Uterus (tissue), 4 donors: ENCODE measurements around the gene CAB39. TPM values are rescaled to one million over a fixed set of nuclear protein-coding genes. Genes with fewer than 3 reads are reported as not detected.

ENCODE experiments used
- DNase-seq, 2 donors: peaks; one replicate each; pipeline ENCODE4 v3.0.0-alpha.2; 2019 to 2020
- H3K27ac ChIP-seq, 2 donors: fragments of 200-600 bp; sonication (generic); 1 replicate in 1 of 2; 2 replicates in 1 of 2; pipeline ENCODE4 v1.5.1; 2016 to 2018
- H3K27me3 ChIP-seq, 2 donors: fragments of 200-600 bp; sonication (generic); one replicate each; pipeline ENCODE4 v1.5.1; 2018 to 2019; ENCODE audit warnings: control low read depth in 1 of 2
- H3K36me3 ChIP-seq, 2 donors: fragments of 200-600 bp; sonication (generic); one replicate each; pipeline ENCODE4 v1.5.1; 2019; ENCODE audit warnings: control low read depth in 1 of 2
- H3K4me1 ChIP-seq, 2 donors: fragments of 200-600 bp; sonication (generic); one replicate each; pipeline ENCODE4 v1.5.1; 2018 to 2019; ENCODE audit warnings: control low read depth in 1 of 2
- H3K4me3 ChIP-seq, 2 donors: fragments of 200-600 bp; sonication (generic); 1 replicate in 1 of 2; 2 replicates in 1 of 2; pipeline ENCODE4 v1.5.1; 2018 to 2019; ENCODE audit warnings: mild to moderate bottlenecking in 1 of 2
- H3K9me3 ChIP-seq, 2 donors: fragments of 200-600 bp; sonication (generic); one replicate each; pipeline ENCODE4 v1.5.1; 2019; ENCODE audit warnings: control low read depth in 1 of 2
- CTCF ChIP-seq, 4 experiments: fragments of 200-600 bp in 2 of 4; fragments of 450-650 bp in 2 of 4; sonication (generic) in 2 of 4; IDR thresholded peaks; one replicate each; pipeline ENCODE4 v1.5.1; 2016 to 2019; ENCODE audit warnings: antibody characterized with exemption in 4 of 4, mild to moderate bottlenecking in 2 of 4, moderate library complexity in 1 of 4
- POLR2A ChIP-seq, 2 donors: fragments of 450-650 bp; IDR thresholded peaks; one replicate each; pipeline ENCODE4 v1.6.1; 2016; ENCODE audit warnings: antibody characterized with exemption in 2 of 2, mild to moderate bottlenecking in 1 of 2, moderate library complexity in 1 of 2
- intact Hi-C: fragments of 100-400 bp; cut with DNase I; formaldehyde crosslinking; loops from one replicate; pipeline ENCODE4 v1.15.1; 2023; ENCODE audit warnings: low total_unique reads
- total RNA-seq, 4 donors: library from RNA; depleted of rRNA in 3 of 4; stranded (reverse); fragments of >200 nt in 3 of 4; gene quantifications; one replicate each; pipeline versions ENCODE4 v1.1.0 to v1.2.4, GENCODE V29; 2014 to 2023
- donor health status: DM: yes; HTN: yes; CAD: no.

CAB39 gene
- total RNA-seq, 4 donors from 2014 or later = 33.6 to 121 (median 78.0) TPM

GRCh38 chr2:230865766-230866755, 153.4 kb downstream of the CAB39 start:
- intact Hi-C loops = no loop called here
- H3K4me3 ChIP-seq = peak overlapping the region; percentile 47 to 84
- TF ChIP-seq POLR2A (IDR thresholded peaks at IDR 0.05) (no peak), CTCF (IDR thresholded peaks at IDR 0.05) (no peak)
- H3K36me3 ChIP-seq = no peaks in the 10 kb centered on the region
- no peaks in the 10 kb centered on the region for H3K27me3 ChIP-seq
- H3K4me1 ChIP-seq = peaks cover 0 to 8% of the 10 kb centered on the region in 2 donors
- H3K27ac ChIP-seq = peak overlapping the region; percentile 27 to 41
- no peaks in the 10 kb centered on the region for H3K9me3 ChIP-seq
- DNase-seq = peak; percentile 33 to 36

- Histone ChIP-seq H3K36me3 (no peaks in the 10 kb centered on the region), H3K27ac (peak overlapping the region; percentile 9 to 41), H3K9me3 (no peaks in the 10 kb centered on the region), H3K4me3 (no peak overlapping the region), H3K4me1 (peaks cover 0 to 10% of the 10 kb centered on the region in 2 donors), H3K27me3 (no peaks in the 10 kb centered on the region)
- no peak for DNase-seq
- intact Hi-C loops = no loop called here
- TF ChIP-seq CTCF (IDR thresholded peaks at IDR 0.05) (no peak), POLR2A (IDR thresholded peaks at IDR 0.05) (no peak)
Measured at GRCh38 chr2:230866756-230867523, 154.3 kb downstream of the CAB39 start.

- H3K4me1 ChIP-seq = peaks cover 0 to 10% of the 10 kb centered on the region in 2 donors
Measured at GRCh38 chr2:230868161-230868946, 155.7 kb downstream of the CAB39 start.

More at GRCh38 chr2:230868161-230868946, 155.7 kb downstream of the CAB39 start:
- intact Hi-C loops = no loop called here
- H3K4me3 ChIP-seq = no peak overlapping the region
- H3K9me3 ChIP-seq = no peaks in the 10 kb centered on the region
- no peaks in the 10 kb centered on the region for H3K36me3 ChIP-seq
- no peaks in the 10 kb centered on the region for H3K27me3 ChIP-seq
- TF ChIP-seq POLR2A (IDR thresholded peaks at IDR 0.05) = no peak
- TF ChIP-seq CTCF (IDR thresholded peaks at IDR 0.05) = no peak
- peak overlapping the region; percentile 7 to 66 for H3K27ac ChIP-seq
- no peak for DNase-seq
